Measurements from ENCODE around the gene SLC6A20.
"Not testable (repeated sequence)": the region's sequence is repeated elsewhere in the genome, so short reads cannot be mapped to it uniquely, and the experiment has no call there.

Gene SLC6A20

GRCh38 chr3:45777746-45778386 lies 18.5 kb downstream of the SLC6A20 start:
- DNase-seq, result no peak

GRCh38 chr3:45777111-45777745 lies 19.1 kb downstream of the SLC6A20 start:
- no peak for DNase-seq

GRCh38 chr3:45776611-45777010 lies 19.7 kb downstream of the SLC6A20 start:
- DNase-seq, result no peak

- DNase-seq, result no peak
These were observed 20.1 kb downstream of the SLC6A20 start for GRCh38 chr3:45776301-45776595.

GRCh38 chr3:45775571-45776300 lies 20.6 kb downstream of the SLC6A20 start:
- no peak for DNase-seq

- no peak for DNase-seq
These were observed 21.5 kb downstream of the SLC6A20 start for GRCh38 chr3:45774581-45775521.

- DNase-seq, result no peak
These were observed 22.5 kb downstream of the SLC6A20 start for GRCh38 chr3:45773714-45774449.

- no peak for DNase-seq
These were observed 23.3 kb downstream of the SLC6A20 start for GRCh38 chr3:45773072-45773471.

- DNase-seq, result no peak
These were observed 23.8 kb downstream of the SLC6A20 start for GRCh38 chr3:45772341-45773035.

GRCh38 chr3:45771831-45772230 lies 24.5 kb downstream of the SLC6A20 start:
- DNase-seq, result no peak

- no peak for DNase-seq
These were observed 25.1 kb downstream of the SLC6A20 start for GRCh38 chr3:45771166-45771775.

- no peak for DNase-seq
These were observed 30.4 kb downstream of the SLC6A20 start for GRCh38 chr3:45765958-45766357.

GRCh38 chr3:45765266-45765851 lies 31.0 kb downstream of the SLC6A20 start:
- DNase-seq, result no peak

GRCh38 chr3:45763303-45763675 lies 33.0 kb downstream of the SLC6A20 start:
- DNase-seq, result no peak

- no peak for DNase-seq
These were observed 33.6 kb downstream of the SLC6A20 start for GRCh38 chr3:45762647-45763302.

- no peak for DNase-seq
These were observed 34.5 kb downstream of the SLC6A20 start for GRCh38 chr3:45761831-45762230.

- DNase-seq, result peak; percentile 84
These were observed 35.2 kb downstream of the SLC6A20 start for GRCh38 chr3:45760878-45761711.

- no peak for DNase-seq
These were observed 36.5 kb downstream of the SLC6A20 start for GRCh38 chr3:45759851-45760250.

GRCh38 chr3:45758871-45759270 lies 37.5 kb downstream of the SLC6A20 start:
- no peak for DNase-seq

GRCh38 chr3:45757141-45757540 lies 39.2 kb downstream of the SLC6A20 start:
- DNase-seq, result not testable (repeated sequence)
